Measurements from ENCODE around the gene ODC1. TPM values are rescaled to one million over a fixed set of nuclear protein-coding genes. Genes with fewer than 3 reads are reported as not detected.

Gene ODC1
- total RNA-seq = 106 and 109 TPM in 2 replicates

DNA sequence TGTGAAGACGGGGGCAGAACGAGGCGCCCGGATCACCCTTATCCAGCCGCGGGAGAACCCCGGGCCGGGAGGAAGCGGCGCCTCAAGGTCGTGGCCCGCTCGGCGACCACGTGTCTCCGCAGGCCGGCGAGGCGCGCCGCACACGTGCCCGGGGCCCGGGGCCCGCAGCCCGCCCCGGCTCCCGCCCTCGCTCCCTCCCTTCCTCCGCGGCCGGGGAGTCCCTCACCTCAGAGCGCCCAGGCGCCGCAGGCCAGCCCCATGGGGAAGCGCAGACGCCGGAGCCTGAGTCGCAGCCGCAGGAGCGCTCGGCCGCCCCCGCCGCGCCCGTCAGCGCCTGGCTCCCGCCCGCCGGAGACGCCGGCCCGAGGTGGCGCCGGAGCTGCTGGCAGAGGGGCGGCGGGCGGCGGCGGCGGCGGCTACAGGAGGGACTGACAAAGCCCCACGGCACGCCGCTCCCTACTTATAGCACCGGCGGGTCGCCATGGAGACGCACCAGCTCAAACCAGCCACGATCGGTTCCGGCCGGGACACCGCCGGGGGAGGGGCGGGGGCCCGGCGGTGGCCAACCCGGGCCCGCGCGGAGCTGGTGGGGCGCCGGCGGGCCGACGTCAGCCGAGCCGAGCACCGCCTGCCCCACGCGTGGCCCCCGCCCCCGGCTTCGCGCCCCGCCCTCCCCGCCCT is at the start of gene ODC1:
Gene ODC1, minus strand, starts transcription at position 433 of the 681 bp plus-strand sequence. CDS start 3,295 bp downstream, outside the sequence.
- Histone ChIP-seq H3K27me3 (ENCODE audit: insufficient read depth, low read length) (no peaks in the 10 kb centered on the region), H4K20me1 (ENCODE audit: insufficient read depth, low read length) (peaks cover 29% of the 10 kb centered on the region), H3K4me1 (ENCODE audit: insufficient read depth, low read length) (peaks cover 32% of the 10 kb centered on the region), H3K79me2 (ENCODE audit: insufficient read depth, low read length) (peaks cover 48% of the 10 kb centered on the region), H2AFZ (ENCODE audit: low read length) (peak within 1 kb of the TSS; percentile 86), H3K36me3 (ENCODE audit: insufficient read depth, low read length) (peaks cover 22% of the 10 kb centered on the region), H3K4me2 (ENCODE audit: insufficient read depth, low read length) (peak within 1 kb of the TSS; percentile 96), H3K27ac (ENCODE audit: low read depth, low read length) (peak within 1 kb of the TSS; percentile 83), H3K4me3 (ENCODE audit: insufficient read depth, low read length) (peak within 1 kb of the TSS; percentile 84), H3K9me3 (ENCODE audit: low read depth, low read length) (no peaks in the 10 kb centered on the region)
- TF ChIP-seq, protein P1, sequence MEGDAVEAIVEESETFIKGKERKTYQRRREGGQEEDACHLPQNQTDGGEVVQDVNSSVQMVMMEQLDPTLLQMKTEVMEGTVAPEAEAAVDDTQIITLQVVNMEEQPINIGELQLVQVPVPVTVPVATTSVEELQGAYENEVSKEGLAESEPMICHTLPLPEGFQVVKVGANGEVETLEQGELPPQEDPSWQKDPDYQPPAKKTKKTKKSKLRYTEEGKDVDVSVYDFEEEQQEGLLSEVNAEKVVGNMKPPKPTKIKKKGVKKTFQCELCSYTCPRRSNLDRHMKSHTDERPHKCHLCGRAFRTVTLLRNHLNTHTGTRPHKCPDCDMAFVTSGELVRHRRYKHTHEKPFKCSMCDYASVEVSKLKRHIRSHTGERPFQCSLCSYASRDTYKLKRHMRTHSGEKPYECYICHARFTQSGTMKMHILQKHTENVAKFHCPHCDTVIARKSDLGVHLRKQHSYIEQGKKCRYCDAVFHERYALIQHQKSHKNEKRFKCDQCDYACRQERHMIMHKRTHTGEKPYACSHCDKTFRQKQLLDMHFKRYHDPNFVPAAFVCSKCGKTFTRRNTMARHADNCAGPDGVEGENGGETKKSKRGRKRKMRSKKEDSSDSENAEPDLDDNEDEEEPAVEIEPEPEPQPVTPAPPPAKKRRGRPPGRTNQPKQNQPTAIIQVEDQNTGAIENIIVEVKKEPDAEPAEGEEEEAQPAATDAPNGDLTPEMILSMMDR (IDR thresholded peaks at IDR 0.05; ENCODE audit: extremely low read depth, low read depth, low read length) = no peak
- peak; percentile 99 for DNase-seq (ENCODE audit: insufficient read length, low spot score, missing footprints)

DNA sequence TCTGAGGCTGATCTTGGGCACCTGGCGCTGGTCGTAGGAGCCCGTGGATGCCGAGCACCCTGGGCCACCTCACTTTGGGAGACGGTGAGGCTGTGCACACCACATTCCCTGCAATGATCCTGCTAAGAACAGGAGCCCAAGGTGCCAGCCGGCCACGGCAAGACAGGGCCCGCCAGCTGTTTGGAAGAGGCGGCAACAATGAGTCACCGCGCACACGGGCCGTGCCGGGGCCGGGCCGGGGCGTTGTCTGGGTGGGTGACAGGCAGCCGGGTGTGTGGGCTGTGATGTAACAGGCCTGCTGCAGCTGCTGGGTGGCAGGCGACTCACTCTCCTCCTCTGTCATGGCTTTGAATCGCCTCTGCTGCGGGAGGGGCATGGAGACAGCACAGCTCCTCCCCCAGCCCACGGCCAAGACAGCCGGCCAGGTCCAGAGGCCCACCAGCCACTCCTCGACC is 49.7 kb upstream of the ODC1 start:
- peaks cover 13% of the 10 kb centered on the region for H3K4me1 ChIP-seq (ENCODE audit: insufficient read depth, low read length)
- TF ChIP-seq, protein P1 (IDR thresholded peaks at IDR 0.05; ENCODE audit: extremely low read depth, low read depth, low read length) = no peak
- peaks cover 12% of the 10 kb centered on the region for H3K27me3 ChIP-seq (ENCODE audit: insufficient read depth, low read length)
- no peaks in the 10 kb centered on the region for H3K9me3 ChIP-seq (ENCODE audit: low read depth, low read length)
- H3K27ac ChIP-seq (ENCODE audit: low read depth, low read length) = no peak overlapping the region
- DNase-seq (ENCODE audit: insufficient read length, low spot score, missing footprints) = peak; percentile 99
- no peaks in the 10 kb centered on the region for H3K79me2 ChIP-seq (ENCODE audit: insufficient read depth, low read length)
- no peak overlapping the region for H2AFZ ChIP-seq (ENCODE audit: low read length)
- peak overlapping the region; percentile 66 for H3K4me2 ChIP-seq (ENCODE audit: insufficient read depth, low read length)
- no peak overlapping the region for H3K4me3 ChIP-seq (ENCODE audit: insufficient read depth, low read length)
- H4K20me1 ChIP-seq (ENCODE audit: insufficient read depth, low read length) = no peaks in the 10 kb centered on the region
- no peaks in the 10 kb centered on the region for H3K36me3 ChIP-seq (ENCODE audit: insufficient read depth, low read length)

DNA sequence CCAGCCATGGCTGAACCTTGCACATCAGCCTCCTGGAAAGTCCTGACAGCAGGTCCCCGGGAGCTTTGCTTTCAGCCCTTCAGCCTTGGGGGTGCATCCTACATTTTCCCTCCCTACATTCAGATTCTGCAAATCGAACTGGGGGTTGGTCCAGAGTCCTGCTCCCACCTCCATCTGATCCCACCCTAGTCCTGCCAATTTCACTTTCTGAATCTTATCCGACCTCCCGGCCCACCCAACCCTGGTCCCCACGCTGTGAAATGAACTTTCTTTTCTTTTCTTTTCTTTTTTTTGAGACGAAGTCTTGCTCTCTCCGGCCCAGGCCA is 47.8 kb upstream of the ODC1 start:
- H3K36me3 ChIP-seq (ENCODE audit: insufficient read depth, low read length) = no peaks in the 10 kb centered on the region
- H3K9me3 ChIP-seq (ENCODE audit: low read depth, low read length) = no peaks in the 10 kb centered on the region
- H3K27ac ChIP-seq (ENCODE audit: low read depth, low read length) = no peak overlapping the region
- H3K27me3 ChIP-seq (ENCODE audit: insufficient read depth, low read length) = peaks cover 12% of the 10 kb centered on the region
- H2AFZ ChIP-seq (ENCODE audit: low read length) = no peak overlapping the region
- TF ChIP-seq, protein P1 (IDR thresholded peaks at IDR 0.05; ENCODE audit: extremely low read depth, low read depth, low read length) = no peak
- no peaks in the 10 kb centered on the region for H4K20me1 ChIP-seq (ENCODE audit: insufficient read depth, low read length)
- H3K79me2 ChIP-seq (ENCODE audit: insufficient read depth, low read length) = no peaks in the 10 kb centered on the region
- no peak overlapping the region for H3K4me2 ChIP-seq (ENCODE audit: insufficient read depth, low read length)
- H3K4me3 ChIP-seq (ENCODE audit: insufficient read depth, low read length) = no peak overlapping the region
- peaks cover 13% of the 10 kb centered on the region for H3K4me1 ChIP-seq (ENCODE audit: insufficient read depth, low read length)
- no peak for DNase-seq (ENCODE audit: insufficient read length, low spot score, missing footprints)

DNA sequence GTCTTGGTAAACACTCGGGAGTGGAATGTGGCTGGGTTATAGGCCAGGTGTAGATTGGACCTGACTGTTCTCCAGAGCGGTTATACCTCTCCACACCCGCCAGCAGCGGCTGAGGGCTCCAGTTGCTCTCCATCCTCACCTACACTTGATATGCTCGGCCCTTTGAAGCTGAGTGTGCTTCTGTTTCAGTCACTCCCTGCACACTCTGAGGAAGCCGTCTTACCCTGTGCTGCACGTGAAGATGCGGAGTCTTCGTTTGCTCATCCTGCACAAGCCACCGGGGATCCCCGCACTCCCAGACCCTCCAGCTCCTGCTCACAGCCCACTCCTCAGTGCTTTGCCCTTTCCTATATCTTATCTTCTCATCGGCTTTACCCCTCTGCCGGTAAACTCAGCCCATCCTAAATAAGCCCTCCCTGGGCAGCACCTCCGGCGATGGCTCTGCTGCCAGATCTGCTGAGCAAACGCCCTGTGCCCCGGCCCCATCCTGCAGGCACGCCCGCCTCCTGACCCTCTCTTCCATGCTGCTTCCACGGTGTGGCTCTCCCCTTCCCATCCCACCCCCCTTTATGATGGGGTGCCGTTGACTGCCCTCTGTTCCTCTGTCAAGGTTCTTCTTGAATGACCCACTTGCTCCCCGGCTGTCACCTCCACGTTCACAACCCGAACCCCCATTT is 47.3 kb upstream of the ODC1 start:
- TF ChIP-seq, protein P1 (IDR thresholded peaks at IDR 0.05; ENCODE audit: extremely low read depth, low read depth, low read length) = no peak
- Histone ChIP-seq H3K4me2 (ENCODE audit: insufficient read depth, low read length) (no peak overlapping the region), H4K20me1 (ENCODE audit: insufficient read depth, low read length) (no peaks in the 10 kb centered on the region), H3K79me2 (ENCODE audit: insufficient read depth, low read length) (no peaks in the 10 kb centered on the region), H3K27me3 (ENCODE audit: insufficient read depth, low read length) (peaks cover 12% of the 10 kb centered on the region), H3K36me3 (ENCODE audit: insufficient read depth, low read length) (no peaks in the 10 kb centered on the region), H2AFZ (ENCODE audit: low read length) (no peak overlapping the region), H3K4me1 (ENCODE audit: insufficient read depth, low read length) (peaks cover 13% of the 10 kb centered on the region), H3K9me3 (ENCODE audit: low read depth, low read length) (no peaks in the 10 kb centered on the region), H3K27ac (ENCODE audit: low read depth, low read length) (no peak overlapping the region), H3K4me3 (ENCODE audit: insufficient read depth, low read length) (no peak overlapping the region)
- DNase-seq (ENCODE audit: insufficient read length, low spot score, missing footprints) = no peak

Measured in osteoblast (primary cell).